Natural killer cell (primary cell): ENCODE data around the gene PRKAG2. TPM values are rescaled to one million over a fixed set of nuclear protein-coding genes. Genes with fewer than 3 reads are reported as not detected.

Experiments used
- ATAC-seq, 3 donors: fragments of 150-1000 bp in 2 of 3; fragments of 200-7000 bp in 1 of 3; cut with Tn5 transposase; 1 replicate in 1 of 3; 2 replicates in 2 of 3; pipeline ENCODE4 v1.10.0; 2021; ENCODE audit warnings: mild to moderate bottlenecking in 2 of 3, moderate library complexity in 2 of 3
- DNase-seq, 2 donors: peaks; one replicate each; pipeline versions ENCODE4 v3.0.0 to v3.0.0-alpha.2; 2013 to 2021; ENCODE audit warnings: mixed read lengths in 1 of 2
- H3K27ac ChIP-seq: one replicate; pipeline ENCODE4 v1.5.1; 2013; ENCODE audit warnings: mild to moderate bottlenecking, low read length
- H3K27me3 ChIP-seq: one replicate; pipeline ENCODE4 v1.6.1; 2013; ENCODE audit warnings: low read length; ENCODE audit not compliant: control insufficient read depth, insufficient read depth
- H3K36me3 ChIP-seq: one replicate; pipeline ENCODE4 v1.6.1; 2013; ENCODE audit warnings: low read length; ENCODE audit not compliant: control insufficient read depth, insufficient read depth
- H3K4me1 ChIP-seq: one replicate; pipeline ENCODE4 v1.6.1; 2013; ENCODE audit warnings: low read length; ENCODE audit not compliant: control insufficient read depth, insufficient read depth
- H3K4me3 ChIP-seq: one replicate; pipeline ENCODE4 v1.5.1; 2013; ENCODE audit warnings: low read length
- H3K9me3 ChIP-seq: one replicate; pipeline ENCODE4 v1.6.1; 2013; ENCODE audit warnings: low read length; ENCODE audit not compliant: control insufficient read depth, insufficient read depth
- H3K27ac Mint-ChIP-seq, 2 donors: one replicate each; pipeline ENCODE4 v1.8.0; 2022; ENCODE audit warnings: mild to moderate bottlenecking in 2 of 2, mixed read lengths in 2 of 2, moderate library complexity in 1 of 2
- H3K27me3 Mint-ChIP-seq, 2 donors: one replicate each; pipeline ENCODE4 v1.8.0; 2022; ENCODE audit warnings: low read depth in 2 of 2, mixed read lengths in 2 of 2
- H3K36me3 Mint-ChIP-seq: one replicate; pipeline ENCODE4 v1.8.0; 2022; ENCODE audit warnings: mixed read lengths
- H3K4me1 Mint-ChIP-seq, 2 donors: one replicate each; pipeline ENCODE4 v1.8.0; 2022; ENCODE audit warnings: mixed read lengths in 2 of 2
- H3K4me3 Mint-ChIP-seq: one replicate; pipeline ENCODE4 v1.8.0; 2022; ENCODE audit warnings: mild to moderate bottlenecking, moderate library complexity, mixed read lengths
- H3K9me3 Mint-ChIP-seq, 2 donors: one replicate each; pipeline ENCODE4 v1.8.0; 2022; ENCODE audit warnings: mixed read lengths in 2 of 2
- CTCF ChIP-seq: fragments of 200-600 bp; IDR thresholded peaks from one replicate; pipeline ENCODE4 v1.8.0; 2022; ENCODE audit warnings: antibody characterized with exemption
- WGBS: methylation state at CpG from one replicate; pipeline ENCODE4 v1.1.7; 2013; ENCODE audit warnings: missing lambda C conversion rate; ENCODE audit not compliant: insufficient coverage; 5-methylcytosine and 5-hydroxymethylcytosine counted together
- intact Hi-C: fragments of 100-400 bp; cut with micrococcal nuclease; formaldehyde crosslinking; loops from one replicate; pipeline ENCODE4 v1.14.2; 2022
- total RNA-seq, 4 donors: library from RNA; stranded (reverse); fragments of 120-200 nt in 1 of 4; gene quantifications; one replicate each; pipeline versions ENCODE4 v1.2.3 to v1.2.4, GENCODE V29; 2013 to 2022

PRKAG2 gene
- total RNA-seq, 3 donors from 2014 or later (not counting 1 experiment from before 2014, with no cell fraction given) = 42.6 to 66.5 (median 64.4) TPM

GRCh38 chr7:151801291-151801690 is 75.6 kb downstream of the PRKAG2 start:
- Mint-ChIP-seq H3K4me3 (no peak overlapping the region), H3K4me1 (peaks cover 16 to 26% of the 10 kb centered on the region in 2 donors), H3K27me3 (no peaks in the 10 kb centered on the region), H3K9me3 (no peaks in the 10 kb centered on the region), H3K36me3 (no peaks in the 10 kb centered on the region), H3K27ac (no peak overlapping the region)
- TF ChIP-seq CTCF = no peak
- no peaks in the 10 kb centered on the region for H3K27me3 ChIP-seq
- H3K4me1 ChIP-seq = peaks cover 14% of the 10 kb centered on the region
- 98% methylated on average over 5 of the region's 5 CpGs for WGBS
- no peaks in the 10 kb centered on the region for H3K36me3 ChIP-seq
- ATAC-seq = no peak
- no peaks in the 10 kb centered on the region for H3K9me3 ChIP-seq
- DNase-seq = no peak
- intact Hi-C loops = no loop called here
- H3K4me3 ChIP-seq = no peak overlapping the region
- H3K27ac ChIP-seq = no peak overlapping the region

- Mint-ChIP-seq H3K4me1 (peaks cover 12 to 24% of the 10 kb centered on the region in 2 donors), H3K27ac (no peak overlapping the region), H3K36me3 (no peaks in the 10 kb centered on the region), H3K27me3 (no peaks in the 10 kb centered on the region), H3K9me3 (no peaks in the 10 kb centered on the region), H3K4me3 (no peak overlapping the region)
- no peak for TF ChIP-seq CTCF
- Histone ChIP-seq H3K4me1 (peaks cover 18% of the 10 kb centered on the region), H3K4me3 (no peak overlapping the region), H3K9me3 (no peaks in the 10 kb centered on the region), H3K27ac (no peak overlapping the region), H3K27me3 (no peaks in the 10 kb centered on the region), H3K36me3 (no peaks in the 10 kb centered on the region)
- 89% methylated on average over 4 of the region's 4 CpGs for WGBS
- ATAC-seq (no peak), DNase-seq (no peak)
- intact Hi-C loops = no loop called here
These were observed 76.1 kb downstream of the PRKAG2 start for GRCh38 chr7:151800861-151801260.

GRCh38 chr7:151800391-151800790 is 76.5 kb downstream of the PRKAG2 start:
- Mint-ChIP-seq H3K27ac (no peak overlapping the region), H3K27me3 (no peaks in the 10 kb centered on the region), H3K9me3 (no peaks in the 10 kb centered on the region), H3K36me3 (no peaks in the 10 kb centered on the region), H3K4me1 (peaks cover 12 to 24% of the 10 kb centered on the region in 2 donors), H3K4me3 (no peak overlapping the region)
- Histone ChIP-seq H3K27me3 (no peaks in the 10 kb centered on the region), H3K4me3 (no peak overlapping the region), H3K9me3 (no peaks in the 10 kb centered on the region), H3K27ac (no peak overlapping the region), H3K36me3 (no peaks in the 10 kb centered on the region), H3K4me1 (peaks cover 20% of the 10 kb centered on the region)
- TF ChIP-seq CTCF = no peak
- intact Hi-C loops = no loop called here
- ATAC-seq = no peak
- WGBS = 81% methylated on average over 5 of the region's 7 CpGs
- DNase-seq = no peak

GRCh38 chr7:151799506-151799905 is 77.4 kb downstream of the PRKAG2 start:
- over 99% methylated on average over 15 of the region's 15 CpGs for WGBS
- H3K27ac ChIP-seq = no peak overlapping the region
- no peak for TF ChIP-seq CTCF
- Mint-ChIP-seq H3K4me1 (peaks cover 12 to 30% of the 10 kb centered on the region in 2 donors), H3K27me3 (no peaks in the 10 kb centered on the region), H3K27ac (no peak overlapping the region), H3K9me3 (no peaks in the 10 kb centered on the region), H3K36me3 (no peaks in the 10 kb centered on the region), H3K4me3 (no peak overlapping the region)
- DNase-seq = no peak
- no peaks in the 10 kb centered on the region for H3K36me3 ChIP-seq
- H3K9me3 ChIP-seq = no peaks in the 10 kb centered on the region
- H3K4me1 ChIP-seq = peaks cover 29% of the 10 kb centered on the region
- intact Hi-C loops = no loop called here
- no peak for ATAC-seq
- H3K27me3 ChIP-seq = no peaks in the 10 kb centered on the region
- no peak overlapping the region for H3K4me3 ChIP-seq
